Midbrain (tissue), 1 donor: ENCODE data around the gene BLVRB.
"Not testable (repeated sequence)": the region's sequence is repeated elsewhere in the genome, so short reads cannot be mapped to it uniquely, and the experiment has no call there.

ENCODE experiments used
- DNase-seq: peaks from one replicate; lab custom pipeline; 2025; lab: John Stamatoyannopoulos, UW

The BLVRB gene

GRCh38 chr19:40422748-40423566 is 42.6 kb downstream of the BLVRB start:
- DNase-seq = no peak

- no peak for DNase-seq
Measured at GRCh38 chr19:40421993-40422747, 43.4 kb downstream of the BLVRB start.

DNA sequence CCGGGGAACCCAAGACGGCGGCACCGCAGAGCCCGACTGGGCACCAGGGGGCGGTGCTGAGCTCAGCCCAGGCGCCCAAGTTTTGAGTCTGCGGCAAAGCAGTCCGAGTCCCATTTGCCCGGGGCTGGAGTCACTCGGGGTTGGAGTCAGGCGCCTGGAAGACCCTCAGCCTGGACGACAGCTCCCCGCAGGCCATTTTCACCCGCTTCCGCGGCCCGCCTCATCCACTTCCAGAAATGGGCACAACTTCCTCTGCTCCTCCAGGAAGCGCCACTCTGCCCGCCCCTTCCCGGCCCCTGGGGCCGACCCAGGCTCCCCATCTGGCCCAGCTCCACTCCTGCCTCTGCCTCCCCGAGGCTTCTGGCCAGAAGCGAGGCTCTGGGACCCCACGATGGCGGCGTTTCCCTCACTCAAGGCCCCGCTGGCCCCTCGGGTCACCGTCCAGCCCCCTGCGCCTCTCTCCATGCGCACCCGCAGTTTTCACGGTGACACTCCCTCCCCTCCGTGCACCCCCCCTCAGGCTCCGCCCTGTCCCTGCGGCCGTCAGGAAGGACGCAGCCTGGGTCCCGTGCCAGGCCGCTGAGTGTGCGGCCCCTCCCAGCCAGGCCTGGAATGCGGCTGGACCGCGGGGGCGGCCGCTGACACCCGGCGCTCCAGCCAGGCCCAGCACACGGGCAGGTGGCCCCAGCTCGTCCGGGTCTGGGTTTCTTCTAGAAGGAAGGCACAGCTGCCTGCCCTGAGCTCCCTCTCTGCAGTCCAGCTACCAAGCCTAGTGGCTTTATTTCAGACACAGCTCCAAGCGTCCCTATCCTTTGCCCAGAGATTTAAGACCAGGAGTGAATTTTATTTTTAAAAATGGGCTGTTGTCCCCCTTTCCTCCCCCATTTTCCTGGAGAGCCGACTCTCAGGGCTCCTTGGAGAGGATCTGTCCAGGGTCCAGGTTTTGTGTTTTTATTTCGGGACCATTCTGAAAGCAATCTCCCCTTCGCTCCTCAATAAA is 44.5 kb downstream of the BLVRB start:
- DNase-seq = peak; percentile 87

- DNase-seq = no peak
Measured at GRCh38 chr19:40420451-40420765, 45.1 kb downstream of the BLVRB start.

- DNase-seq = no peak
Measured at GRCh38 chr19:40419780-40420179, 45.8 kb downstream of the BLVRB start.

GRCh38 chr19:40419066-40419612 is 46.4 kb downstream of the BLVRB start:
- no peak for DNase-seq

- no peak for DNase-seq
Measured at GRCh38 chr19:40418040-40418439, 47.5 kb downstream of the BLVRB start.

DNA sequence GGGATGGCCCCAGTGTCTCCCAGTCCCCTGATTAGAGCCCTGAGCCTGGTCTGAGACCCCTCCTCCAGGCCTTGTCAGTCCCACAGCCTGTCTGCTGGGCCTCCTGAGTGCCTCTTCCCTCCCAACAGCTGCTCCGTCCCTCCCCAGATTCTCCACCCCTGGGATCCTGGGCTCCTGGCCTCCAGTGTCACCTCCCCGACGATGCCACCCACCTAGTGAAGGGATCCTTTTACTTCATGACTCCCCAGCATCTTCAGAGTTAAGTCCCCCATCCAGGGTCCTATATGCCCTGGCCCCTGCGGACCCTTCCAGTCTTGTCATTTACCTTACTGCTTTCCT is 47.9 kb downstream of the BLVRB start:
- DNase-seq = no peak

DNA sequence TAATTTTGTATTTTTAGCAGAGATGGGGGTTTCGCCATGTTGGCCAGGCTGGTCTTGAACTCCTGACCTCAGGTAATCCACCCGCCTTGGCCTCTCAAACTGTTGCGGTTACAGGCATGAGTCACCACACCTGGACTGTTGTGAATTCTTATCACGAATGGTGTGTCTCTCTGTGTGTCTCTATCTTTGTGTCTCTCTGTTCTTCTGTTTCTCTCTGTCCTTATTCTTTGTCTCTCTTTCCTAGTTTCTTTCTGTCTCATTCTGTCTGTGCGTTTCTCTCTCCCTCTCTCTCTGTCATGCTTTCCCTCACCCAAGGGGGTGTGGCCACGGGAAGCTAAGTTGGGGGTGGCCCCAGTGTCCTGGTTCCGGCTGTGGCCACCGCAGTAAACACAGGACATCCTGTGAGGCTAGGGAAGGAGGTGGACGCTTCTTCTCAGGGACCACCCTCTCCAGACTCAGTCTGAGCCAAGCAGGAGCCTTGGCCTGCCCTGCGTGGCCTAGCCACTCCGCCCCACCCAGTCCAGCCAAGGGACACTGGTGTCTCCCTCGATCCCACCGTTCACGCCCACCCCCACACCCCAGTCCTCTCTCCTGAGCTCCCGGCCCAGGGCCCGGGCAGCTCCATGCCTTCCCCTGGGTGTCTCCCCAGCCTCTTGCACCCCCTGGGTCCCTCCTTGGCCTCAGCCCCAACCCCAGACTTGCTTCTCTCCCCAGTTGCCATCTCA is 48.5 kb downstream of the BLVRB start:
- DNase-seq = no peak

- no peak for DNase-seq
Measured at GRCh38 chr19:40415768-40416167, 49.8 kb downstream of the BLVRB start.

GRCh38 chr19:40414542-40415535 is 50.7 kb downstream of the BLVRB start:
- DNase-seq = no peak

DNA sequence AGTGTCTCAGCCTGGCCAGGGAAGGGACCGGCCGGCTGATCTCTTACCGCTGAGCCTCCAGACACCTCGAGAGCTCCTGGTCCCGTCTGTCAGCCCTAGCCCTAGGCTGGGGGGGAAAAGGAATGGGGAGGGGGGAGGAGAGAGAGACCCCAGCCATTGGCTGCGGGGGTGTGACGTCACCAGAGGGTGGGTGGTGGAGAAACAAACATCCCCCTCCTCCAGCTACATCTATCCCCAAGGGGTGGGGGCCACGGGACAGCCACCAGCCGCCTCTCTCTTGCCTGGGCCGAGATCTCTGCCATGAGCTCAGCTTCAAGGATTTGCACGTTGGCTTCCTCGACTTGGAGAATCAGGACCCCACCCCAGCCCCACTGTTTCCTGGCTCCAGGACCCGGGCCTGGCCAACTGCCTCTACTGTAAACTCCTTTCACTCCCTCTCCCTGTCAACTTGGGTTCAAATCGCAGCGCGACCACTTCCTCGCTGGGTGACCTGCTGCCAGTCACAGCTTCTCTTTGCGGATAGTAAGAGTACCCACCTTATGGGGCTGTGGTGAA is 52.2 kb downstream of the BLVRB start, which contains the start of gene PRX:
Gene PRX (minus strand): TSS at position 88 of the 555 bp plus-strand sequence. CDS start 5,446 bp downstream, outside the sequence.
- DNase-seq = no peak

DNA sequence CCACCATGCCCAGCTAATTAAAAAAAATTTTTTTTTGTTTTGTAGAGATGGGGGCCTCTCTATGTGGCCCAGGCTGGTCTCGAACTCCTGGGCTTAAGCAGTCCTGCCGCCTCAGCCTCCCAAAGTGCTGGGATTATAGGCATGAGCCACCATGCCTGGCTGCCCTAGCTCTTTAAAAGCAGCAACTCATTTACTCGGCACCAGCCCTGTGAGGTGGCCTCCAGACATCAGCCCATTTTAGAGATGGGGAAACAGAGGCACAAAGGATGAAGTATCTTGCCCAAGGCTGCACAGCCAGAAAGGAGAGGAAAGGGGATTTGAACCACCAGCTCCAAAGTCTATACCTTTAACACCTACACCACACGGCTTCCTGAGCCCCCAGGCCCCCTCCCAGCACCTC is 52.7 kb downstream of the BLVRB start:
- no peak for DNase-seq

GRCh38 chr19:40411958-40412499 is 53.5 kb downstream of the BLVRB start:
- no peak for DNase-seq

DNA sequence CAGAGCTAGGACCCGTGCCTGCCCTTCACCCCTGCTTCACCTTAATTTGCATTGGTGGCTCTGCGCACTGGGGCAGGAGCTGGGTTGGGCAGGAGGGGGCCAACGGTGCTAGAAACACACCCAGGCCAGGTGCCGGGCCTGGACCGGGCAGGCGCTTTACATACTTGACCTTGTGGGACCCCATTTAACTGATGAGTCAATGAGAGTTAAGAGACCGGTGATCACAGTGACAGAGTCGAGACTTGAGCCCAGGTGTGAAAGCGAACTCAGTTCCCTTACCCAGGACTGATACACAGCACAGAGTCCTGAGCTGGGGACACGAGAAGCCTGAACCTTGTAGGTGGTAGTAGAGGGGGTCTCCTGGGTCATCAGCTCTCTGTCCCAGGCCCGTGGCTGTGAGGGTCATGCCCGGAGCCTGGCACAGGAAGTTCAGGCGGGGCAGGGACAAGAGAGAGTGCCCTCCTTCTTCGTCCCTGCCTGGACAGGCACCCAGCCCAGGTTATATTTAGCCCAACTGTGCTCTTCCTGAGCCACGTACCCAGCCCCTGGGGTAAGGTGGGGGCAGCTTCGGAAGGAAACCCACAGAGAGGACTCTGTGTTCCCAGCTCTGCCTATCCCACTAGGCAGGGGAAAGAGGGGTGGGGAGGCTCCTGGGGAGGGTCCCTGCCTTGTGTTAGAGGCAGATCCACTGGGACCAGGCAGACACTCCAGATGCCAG is 54.3 kb downstream of the BLVRB start:
- no peak for DNase-seq

- no peak for DNase-seq
Measured at GRCh38 chr19:40410030-40410389, 55.5 kb downstream of the BLVRB start.

DNA sequence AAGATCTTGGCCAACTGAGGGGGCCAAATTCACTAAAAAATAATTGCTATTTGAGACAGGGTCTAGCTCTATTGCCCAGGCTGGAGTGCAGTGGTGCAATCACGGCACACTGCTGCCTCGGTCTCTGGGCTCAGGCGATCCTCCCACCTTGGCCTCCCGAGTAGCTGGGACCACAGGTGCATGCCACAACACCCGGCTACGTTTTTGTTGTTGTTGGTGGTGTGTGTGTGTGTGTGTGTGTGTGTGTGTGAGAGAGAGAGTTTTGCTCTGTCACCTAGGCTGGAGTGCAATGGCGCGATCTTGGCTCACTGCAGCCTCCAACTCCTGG is 57.0 kb downstream of the BLVRB start:
- not testable (repeated sequence) for DNase-seq

GRCh38 chr19:40407714-40408597 is 57.6 kb downstream of the BLVRB start:
- no peak for DNase-seq
